ENCODE measurements around the gene E2F8.

The E2F8 gene

DNA sequence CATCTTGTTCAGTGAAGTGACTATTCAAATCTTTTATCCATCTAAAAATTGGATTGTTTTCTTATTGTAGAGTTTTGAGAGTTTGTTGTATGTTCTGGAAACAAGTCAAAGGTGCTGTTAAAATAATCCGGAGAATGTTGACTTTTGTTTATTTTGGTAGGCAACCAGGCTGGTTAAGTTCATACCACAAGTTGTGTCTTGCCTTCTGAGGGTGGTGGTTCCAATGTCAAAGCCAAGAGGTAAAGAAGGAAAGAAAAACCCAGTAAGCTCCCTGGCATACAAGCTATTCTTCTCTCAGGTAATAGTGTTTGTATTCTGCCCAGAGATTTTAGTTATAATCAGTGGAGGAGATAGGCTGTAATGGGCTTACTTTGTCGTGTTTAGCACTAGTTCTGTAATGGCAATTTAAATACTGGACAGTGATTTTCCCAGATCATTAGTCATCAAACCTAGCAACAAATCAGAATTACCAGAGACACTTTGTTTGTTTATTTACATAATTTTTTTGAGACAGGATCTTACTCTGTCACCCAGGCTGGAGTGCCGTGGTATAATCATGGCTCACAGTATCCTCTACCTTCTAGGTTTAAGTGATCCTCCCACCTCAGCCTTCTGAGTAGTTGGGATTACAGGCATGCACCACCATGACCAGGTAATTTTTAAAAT is 23.9 kb downstream of the E2F8 start:
- POLR2A ChIA-PET (ENCODE audit: low non-redundant PET) = no interaction called here

GRCh38 chr11:19216021-19216420 is 24.7 kb downstream of the E2F8 start:
- POLR2A ChIA-PET (ENCODE audit: low non-redundant PET) = no interaction called here
- peak overlapping the region; percentile 75 for H3K27ac ChIP-seq
- DNase-seq (ENCODE audit: low spot score) = no peak
- TF ChIP-seq, protein P1, sequence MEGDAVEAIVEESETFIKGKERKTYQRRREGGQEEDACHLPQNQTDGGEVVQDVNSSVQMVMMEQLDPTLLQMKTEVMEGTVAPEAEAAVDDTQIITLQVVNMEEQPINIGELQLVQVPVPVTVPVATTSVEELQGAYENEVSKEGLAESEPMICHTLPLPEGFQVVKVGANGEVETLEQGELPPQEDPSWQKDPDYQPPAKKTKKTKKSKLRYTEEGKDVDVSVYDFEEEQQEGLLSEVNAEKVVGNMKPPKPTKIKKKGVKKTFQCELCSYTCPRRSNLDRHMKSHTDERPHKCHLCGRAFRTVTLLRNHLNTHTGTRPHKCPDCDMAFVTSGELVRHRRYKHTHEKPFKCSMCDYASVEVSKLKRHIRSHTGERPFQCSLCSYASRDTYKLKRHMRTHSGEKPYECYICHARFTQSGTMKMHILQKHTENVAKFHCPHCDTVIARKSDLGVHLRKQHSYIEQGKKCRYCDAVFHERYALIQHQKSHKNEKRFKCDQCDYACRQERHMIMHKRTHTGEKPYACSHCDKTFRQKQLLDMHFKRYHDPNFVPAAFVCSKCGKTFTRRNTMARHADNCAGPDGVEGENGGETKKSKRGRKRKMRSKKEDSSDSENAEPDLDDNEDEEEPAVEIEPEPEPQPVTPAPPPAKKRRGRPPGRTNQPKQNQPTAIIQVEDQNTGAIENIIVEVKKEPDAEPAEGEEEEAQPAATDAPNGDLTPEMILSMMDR (conservative IDR thresholded peaks at IDR 0.05; ENCODE audit: low read depth) = no peak
- CTCF ChIA-PET = no interaction called here

More for the DNA sequence above, 23.9 kb downstream of the E2F8 start:
- TF ChIP-seq, protein P1 (conservative IDR thresholded peaks at IDR 0.05; ENCODE audit: low read depth) = no peak
- CTCF ChIA-PET = interaction anchor here (0.5 kb wide), 1 partner anchor 21 kb away, joined by 3 read pairs; no protein-coding TSS in a partner anchor
- no peak for DNase-seq (ENCODE audit: low spot score)
- peak overlapping the region; percentile 75 for H3K27ac ChIP-seq

DNA sequence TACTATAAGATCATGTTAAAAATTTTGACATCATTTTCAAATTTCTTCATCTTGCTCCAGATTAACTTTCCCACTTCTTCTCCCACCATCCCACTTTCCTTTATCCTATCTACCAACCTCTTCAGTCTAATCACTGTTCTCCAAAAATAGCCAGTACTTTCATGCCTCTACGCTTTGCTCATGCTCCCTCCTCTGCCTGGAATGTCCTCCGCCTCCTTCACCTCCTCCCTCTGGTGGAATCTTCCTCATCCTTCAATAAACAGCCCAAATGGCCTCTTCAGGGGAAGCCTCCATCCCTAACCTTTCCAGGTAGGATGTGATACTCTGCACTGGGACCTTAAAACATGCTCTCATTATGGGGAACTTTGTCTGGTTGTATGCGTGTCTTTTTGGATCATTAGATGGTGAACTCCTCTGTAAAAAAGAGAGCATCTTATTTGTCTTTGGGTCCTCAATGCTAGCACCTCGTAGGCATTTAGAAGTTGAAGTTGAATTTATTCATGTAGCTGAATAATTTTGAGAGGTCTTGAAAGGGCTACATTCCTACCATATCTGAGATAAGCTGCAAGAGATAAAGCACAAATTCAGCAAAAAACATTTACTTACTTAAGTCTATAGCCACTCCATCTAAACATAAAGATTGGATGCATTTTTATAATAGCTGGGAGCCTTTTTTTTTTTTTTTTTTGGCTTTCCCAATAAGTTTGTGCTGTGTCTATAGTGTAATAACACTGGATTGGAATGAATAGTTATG is 31.0 kb downstream of the E2F8 start:
- DNase-seq (ENCODE audit: low spot score) = no peak
- CTCF ChIA-PET = no interaction called here
- no peak overlapping the region for H3K27ac ChIP-seq
- TF ChIP-seq, protein P1 (conservative IDR thresholded peaks at IDR 0.05; ENCODE audit: low read depth) = no peak
- POLR2A ChIA-PET (ENCODE audit: low non-redundant PET) = no interaction called here

- H3K27ac ChIP-seq = no peak overlapping the region
- TF ChIP-seq, protein P1 (conservative IDR thresholded peaks at IDR 0.05; ENCODE audit: low read depth) = no peak
- POLR2A ChIA-PET (ENCODE audit: low non-redundant PET) = no interaction called here
- CTCF ChIA-PET = no interaction called here
- DNase-seq (ENCODE audit: low spot score) = no peak
Measured at GRCh38 chr11:19208959-19209546, 31.7 kb downstream of the E2F8 start.

GRCh38 chr11:19208181-19208580 is 32.6 kb downstream of the E2F8 start:
- ChIA-PET CTCF (no interaction called here), POLR2A (ENCODE audit: low non-redundant PET) (no interaction called here)
- DNase-seq (ENCODE audit: low spot score) = no peak
- H3K27ac ChIP-seq = no peak overlapping the region
- TF ChIP-seq, protein P1 (conservative IDR thresholded peaks at IDR 0.05; ENCODE audit: low read depth) = no peak

GRCh38 chr11:19204836-19205235 is 35.9 kb downstream of the E2F8 start:
- no peak overlapping the region for H3K27ac ChIP-seq
- POLR2A ChIA-PET (ENCODE audit: low non-redundant PET) = no interaction called here
- TF ChIP-seq, protein P1 (conservative IDR thresholded peaks at IDR 0.05; ENCODE audit: low read depth) = no peak
- no peak for DNase-seq (ENCODE audit: low spot score)
- CTCF ChIA-PET = no interaction called here

Measured in RWPE1 (cell line).